Measurements from ENCODE around the gene FAM200A. TPM values are rescaled to one million over a fixed set of nuclear protein-coding genes. Genes with fewer than 3 reads are reported as not detected.

The FAM200A gene
- total and polyA plus RNA-seq, 2 of the 4 experiments (the other 2 are of a cell fraction), result 5.9 to 6.0 TPM

DNA sequence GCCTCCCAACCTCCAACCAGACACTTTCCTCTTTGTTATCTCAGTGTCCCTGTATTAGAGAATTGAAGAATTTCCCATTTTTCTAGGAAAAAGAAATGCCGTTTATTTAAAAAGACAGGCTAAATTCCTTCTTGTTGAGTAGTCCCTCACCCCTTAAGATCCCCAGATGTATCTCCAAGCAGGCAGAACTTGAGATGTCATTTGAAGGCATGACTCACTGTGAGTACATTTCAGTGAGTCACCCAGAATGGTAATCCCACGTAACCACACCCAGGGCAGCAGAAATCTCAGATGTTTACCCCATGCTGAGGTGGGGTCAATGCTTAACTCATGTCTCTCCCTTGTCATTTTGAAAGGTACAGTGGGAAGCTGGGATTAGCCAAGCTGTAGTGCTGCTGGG, 10.9 kb upstream of the FAM200A start:
- CTCF ChIA-PET, result interaction anchor here (0.6 kb wide), 1 partner anchor 82 kb away, joined by 3 read pairs; no protein-coding TSS in a partner anchor
- no peak overlapping the region for H3K4me3 ChIP-seq (ENCODE audit: insufficient read depth, low read depth, low read length)
- no TSS peak for BruUV-seq (replicated peaks)

More for the DNA sequence above, 10.9 kb upstream of the FAM200A start:
- peak; percentile 70 for ATAC-seq (ENCODE audit: low read depth)
- in situ Hi-C loops (cut with MboI; ENCODE audit: low sequenced_read_pairs) (loop anchor here (5.0 kb wide), 1 partner anchor 54 kb away; the partner anchor contains the start of gene ZSCAN25), intact Hi-C loops (cut with micrococcal nuclease) (loop anchor here (2.0 to 5.0 kb wide), 2 partner anchors 54 to 58 kb away; partner anchors contain the start of genes ZKSCAN5 and ZSCAN25), dilution Hi-C loops (cut with HindIII; ENCODE audit: low sequenced_read_pairs, unreplicated experiment) (no loop called here)
- H3K4me2 ChIP-seq (ENCODE audit: low read depth, low read length), result peak overlapping the region; percentile 69
- peak overlapping the region; percentile 91 for H4K91ac ChIP-seq (ENCODE audit: insufficient read depth, low read depth, low read length)
- H2BK20ac ChIP-seq (ENCODE audit: low read depth, low read length), result peak overlapping the region; percentile 96
- H2BK5ac ChIP-seq (ENCODE audit: low read depth, low read length, poor library complexity, severe bottlenecking), result peak overlapping the region; percentile 95
- peaks cover 39 to 65% of the 10 kb centered on the region in 2 experiments for H3K79me1 ChIP-seq (ENCODE audit: low read depth in 1 of 2, low read length in 2 of 2)
- no peaks in the 10 kb centered on the region for H3K9me3 ChIP-seq (ENCODE audit: control insufficient read depth, insufficient read depth, low read length)
- H4K20me1 ChIP-seq (ENCODE audit: insufficient read depth, low read length), result peaks cover 10% of the 10 kb centered on the region
- H2AK5ac ChIP-seq (ENCODE audit: low read depth, low read length), result peak overlapping the region; percentile 99; the same call in 1 of the 2 replicates
- peak overlapping the region; percentile 5 for H2AK9ac ChIP-seq (replicated peaks; ENCODE audit: low read depth, low read length, poor library complexity)
- peak overlapping the region; percentile 48; the same call in 1 of the 2 replicates for H3K9ac ChIP-seq (ENCODE audit: low read depth, low read length)
- H4K5ac ChIP-seq (ENCODE audit: low read depth, low read length), result peak overlapping the region; percentile 44; the same call in 1 of the 2 replicates
- peaks cover 51% of the 10 kb centered on the region for H3K36me3 ChIP-seq (ENCODE audit: control insufficient read depth, insufficient read depth, low read length)
- peak; percentile 100 for DNase-seq
- H3K18ac ChIP-seq (ENCODE audit: low read depth, low read length), result peak overlapping the region; percentile 80; the same call in 1 of the 2 replicates
- H2AFZ ChIP-seq (replicated peaks; ENCODE audit: low read length, poor library complexity), result no peak overlapping the region
- H3K4me1 ChIP-seq (ENCODE audit: control insufficient read depth, insufficient read depth, low read length), result peaks cover 17% of the 10 kb centered on the region
- peak overlapping the region; percentile 94 for H3K4ac ChIP-seq (ENCODE audit: low read depth, low read length)
- peak overlapping the region; percentile 31 to 92; a peak in 3 of 4 replicates for H4K8ac ChIP-seq (ENCODE audit: low read depth in 2 of 2, low read length in 2 of 2)
- POLR2A ChIA-PET (ENCODE audit: unreplicated experiment), result no interaction called here
- TF ChIP-seq BHLHE40 (IDR thresholded peaks at IDR 0.05; ENCODE audit: low read depth, low read length), result peak; percentile 82
- TF ChIP-seq NFE2L2 (IDR thresholded peaks at IDR 0.05; ENCODE audit: low read depth, low read length), result peak; percentile 55; the same call in 1 of the 2 replicates
- peak; percentile 67; the same call in 1 of the 2 replicates for TF ChIP-seq MXI1 (IDR thresholded peaks at IDR 0.05; ENCODE audit: borderline replicate concordance, low read depth, low read length)
- TF ChIP-seq POLR2A (IDR thresholded peaks at IDR 0.05; ENCODE audit: low read depth, low read length), result no peak
- TF ChIP-seq MAFK (IDR thresholded peaks at IDR 0.05; ENCODE audit: low read depth, low read length), result 0 out of 2 replicates have a peak, but pooled peaks have one; percentile 41
- TF ChIP-seq FOS (IDR thresholded peaks at IDR 0.05; ENCODE audit: low read depth, low read length), result peak; percentile 100
- TF ChIP-seq CEBPB (IDR thresholded peaks at IDR 0.05; ENCODE audit: low read depth, low read length), result peak; percentile 72
- TF ChIP-seq CHD1 (IDR thresholded peaks at IDR 0.05; ENCODE audit: low read depth, low read length), result no peak
- peak; percentile 46; the same call in 1 of the 2 replicates for TF ChIP-seq MAZ (IDR thresholded peaks at IDR 0.05; ENCODE audit: borderline replicate concordance, low read depth, low read length)
- TF ChIP-seq, protein P1, sequence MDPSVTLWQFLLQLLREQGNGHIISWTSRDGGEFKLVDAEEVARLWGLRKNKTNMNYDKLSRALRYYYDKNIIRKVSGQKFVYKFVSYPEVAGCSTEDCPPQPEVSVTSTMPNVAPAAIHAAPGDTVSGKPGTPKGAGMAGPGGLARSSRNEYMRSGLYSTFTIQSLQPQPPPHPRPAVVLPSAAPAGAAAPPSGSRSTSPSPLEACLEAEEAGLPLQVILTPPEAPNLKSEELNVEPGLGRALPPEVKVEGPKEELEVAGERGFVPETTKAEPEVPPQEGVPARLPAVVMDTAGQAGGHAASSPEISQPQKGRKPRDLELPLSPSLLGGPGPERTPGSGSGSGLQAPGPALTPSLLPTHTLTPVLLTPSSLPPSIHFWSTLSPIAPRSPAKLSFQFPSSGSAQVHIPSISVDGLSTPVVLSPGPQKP (IDR thresholded peaks at IDR 0.05; ENCODE audit: borderline replicate concordance, low read depth, low read length), result no peak
- TF ChIP-seq RCOR1 (IDR thresholded peaks at IDR 0.05; ENCODE audit: insufficient replicate concordance, low read length), result peak; percentile 72
- H3K9me1 ChIP-seq (ENCODE audit: insufficient read depth, low read length), result peaks cover 24% of the 10 kb centered on the region
- WGBS, 2 experiments (ENCODE audit: extremely low coverage in 2 of 2, insufficient read length in 1 of 2), result no CpG with 5 or more reads among the region's 2 CpGs
- H2BK15ac ChIP-seq (ENCODE audit: low read depth, low read length), result peak overlapping the region; percentile 99; the same call in 1 of the 3 replicates
- H3K27me3 ChIP-seq (ENCODE audit: control insufficient read depth, insufficient read depth, low read length), result no peaks in the 10 kb centered on the region
- peak overlapping the region; percentile 93 for H3K14ac ChIP-seq (replicated peaks; ENCODE audit: low read depth, low read length)
- peak overlapping the region; percentile 83; the same call in 1 of the 2 replicates for H3K56ac ChIP-seq (ENCODE audit: extremely low read depth, insufficient read depth, low read length)
- peak overlapping the region; percentile 98 for H3K27ac ChIP-seq (ENCODE audit: insufficient read depth, low read length)
- peak overlapping the region; percentile 93 for H2BK120ac ChIP-seq (ENCODE audit: low read depth, low read length)
- H3K23ac ChIP-seq (ENCODE audit: low read depth, low read length), result peak overlapping the region; percentile 73

Measured in IMR-90 (cell line).